ENCODE measurements around the gene MOV10. TPM values are rescaled to one million over a fixed set of nuclear protein-coding genes. Genes with fewer than 3 reads are reported as not detected.

Gene MOV10
- total and polyA plus RNA-seq, 2 of the 13 experiments (the other 11 are each of a cell fraction or from before 2014, with no cell fraction given), result 56.4 to 58.2 TPM

GRCh38 chr1:112714313-112715263 lies 40.1 kb downstream of the MOV10 start (continued):
- TF ChIP-seq EZH2 (conservative IDR thresholded peaks at IDR 0.05; ENCODE audit: low read depth, low read length) (0 out of 2 replicates have a peak, but pooled peaks have one; percentile 49), NCOA1 (CRISPR knock-in tag; IDR thresholded peaks at IDR 0.05) (no peak), RAD21 (CRISPR knock-in tag; IDR thresholded peaks at IDR 0.05) (0 out of 2 replicates have a peak, but pooled peaks have one; percentile 16), NCOR1 (IDR thresholded peaks at IDR 0.05; ENCODE audit: borderline replicate concordance, low read length) (no peak), ZNF768 (CRISPR knock-in tag; IDR thresholded peaks at IDR 0.05) (peak; percentile 8; the same call in 1 of the 2 replicates), ZFP91 (CRISPR knock-in tag; IDR thresholded peaks at IDR 0.05; ENCODE audit: borderline replicate concordance) (peak; percentile 19; the same call in 1 of the 2 replicates), MTF2 (CRISPR knock-in tag; IDR thresholded peaks at IDR 0.05; ENCODE audit: borderline replicate concordance) (no peak), SALL1 (CRISPR knock-in tag; IDR thresholded peaks at IDR 0.05) (0 out of 2 replicates have a peak, but pooled peaks have one; percentile 11), TCF12 (IDR thresholded peaks at IDR 0.05) (no peak), TCF12 (CRISPR knock-in tag; IDR thresholded peaks at IDR 0.05) (no peak), PHF21A (CRISPR knock-in tag; IDR thresholded peaks at IDR 0.05) (0 out of 2 replicates have a peak, but pooled peaks have one; percentile 38), POGK (CRISPR knock-in tag; conservative IDR thresholded peaks at IDR 0.05) (peak; percentile 57; the same call in 1 of the 2 replicates), RNF2 (conservative IDR thresholded peaks at IDR 0.05; ENCODE audit: low read depth) (0 out of 2 replicates have a peak, but pooled peaks have one; percentile 20)
- TF ChIP-seq, protein P1, sequence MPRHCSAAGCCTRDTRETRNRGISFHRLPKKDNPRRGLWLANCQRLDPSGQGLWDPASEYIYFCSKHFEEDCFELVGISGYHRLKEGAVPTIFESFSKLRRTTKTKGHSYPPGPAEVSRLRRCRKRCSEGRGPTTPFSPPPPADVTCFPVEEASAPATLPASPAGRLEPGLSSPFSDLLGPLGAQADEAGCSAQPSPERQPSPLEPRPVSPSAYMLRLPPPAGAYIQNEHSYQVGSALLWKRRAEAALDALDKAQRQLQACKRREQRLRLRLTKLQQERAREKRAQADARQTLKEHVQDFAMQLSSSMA (CRISPR knock-in tag; IDR thresholded peaks at IDR 0.05), result no peak
